Neural cell (in vitro differentiated cells): Measurements from ENCODE around the gene CDX4. TPM values are rescaled to one million over a fixed set of nuclear protein-coding genes. Genes with fewer than 3 reads are reported as not detected.

Source experiments
- H2AFZ ChIP-seq: fragments of 200-600, 300-800 bp; sonication (generic), shearing (Covaris generic); 2 replicates; pipeline ENCODE4 v1.6.0; 2014; ENCODE audit warnings: low read depth, mild to moderate bottlenecking, antibody characterized with exemption, low read length, moderate library complexity
- H3F3A ChIP-seq: fragments of 200-600 bp; shearing (Covaris generic); 2 replicates; pipeline ENCODE4 v1.6.1; 2016; ENCODE audit warnings: mild to moderate bottlenecking, moderate library complexity, mixed read lengths, antibody characterized with exemption, low read length; ENCODE audit not compliant: insufficient read depth, poor library complexity, severe bottlenecking
- H3K27ac ChIP-seq: fragments of 200-600, 300-800 bp; sonication (generic), shearing (Covaris generic); 2 replicates; pipeline ENCODE4 v1.5.1; 2014; ENCODE audit warnings: mild to moderate bottlenecking, low read length, moderate library complexity
- H3K27me3 ChIP-seq: fragments of 300-800, 200-600 bp; sonication (generic), shearing (Covaris generic); 2 replicates; pipeline ENCODE4 v1.6.0; 2014; ENCODE audit warnings: mild to moderate bottlenecking, low read depth, low read length, moderate library complexity; ENCODE audit not compliant: insufficient read depth
- H3K36me3 ChIP-seq: fragments of 300-800, 200-600 bp; sonication (generic), shearing (Covaris generic); 2 replicates; pipeline ENCODE4 v1.5.1; 2014; ENCODE audit warnings: mild to moderate bottlenecking, antibody characterized with exemption, low read length, moderate library complexity; ENCODE audit not compliant: insufficient read depth
- H3K4me2 ChIP-seq: fragments of 300-800, 200-600 bp; sonication (generic), shearing (Covaris generic); 2 replicates; pipeline ENCODE4 v1.6.0; 2014; ENCODE audit warnings: mild to moderate bottlenecking, low read length
- H3K4me3 ChIP-seq: fragments of 300-800, 200-600 bp; sonication (generic), shearing (Covaris generic); 2 replicates; pipeline ENCODE4 v1.5.1; 2014; ENCODE audit warnings: mild to moderate bottlenecking, low read length, moderate library complexity
- H3K79me2 ChIP-seq: fragments of 200-600 bp; shearing (Covaris generic); replicated peaks from 2 replicates; pipeline ENCODE4 v1.6.0; 2014; ENCODE audit warnings: mild to moderate bottlenecking, low read length, moderate library complexity; ENCODE audit not compliant: insufficient read depth
- H3K9ac ChIP-seq: fragments of 300-800, 200-600 bp; sonication (generic), shearing (Covaris generic); 2 replicates; pipeline ENCODE4 v1.6.1; 2016; ENCODE audit warnings: mild to moderate bottlenecking, low read length, mixed read lengths
- H3K9me2 ChIP-seq: fragments of 200-600 bp; shearing (Covaris generic); 2 replicates; pipeline ENCODE4 v1.6.1; 2016; ENCODE audit warnings: mild to moderate bottlenecking, low read length, mixed read lengths; ENCODE audit not compliant: insufficient read depth
- H3K9me3 ChIP-seq: fragments of 200-600, 300-800 bp; sonication (generic), shearing (Covaris generic); 2 replicates; pipeline ENCODE4 v1.6.1; 2016; ENCODE audit warnings: mild to moderate bottlenecking, mixed run types, low read length, moderate library complexity, mixed read lengths
- H4K20me1 ChIP-seq: fragments of 200-600 bp; shearing (Covaris generic); 2 replicates; pipeline ENCODE4 v1.6.1; 2016; ENCODE audit warnings: mild to moderate bottlenecking, mixed run types; ENCODE audit not compliant: insufficient read depth
- CTCF ChIP-seq: fragments of 450-650 bp; IDR thresholded peaks from 2 replicates; pipeline ENCODE4 v1.5.1; 2014; ENCODE audit warnings: antibody characterized with exemption, mild to moderate bottlenecking, moderate library complexity; ENCODE audit not compliant: poor library complexity, severe bottlenecking
- EP300 ChIP-seq: fragments of 450-650 bp; conservative IDR thresholded peaks from 2 replicates; pipeline ENCODE4 v1.6.1; 2014; ENCODE audit warnings: antibody characterized with exemption, mild to moderate bottlenecking, moderate library complexity; ENCODE audit not compliant: poor library complexity, severe bottlenecking
- EZH2 ChIP-seq: fragments of 200-600, 300-800 bp; shearing (Covaris generic), sonication (generic); IDR thresholded peaks from 2 replicates; pipeline ENCODE4 v1.6.1; 2014; ENCODE audit warnings: antibody characterized with exemption, low read length, borderline replicate concordance, mild to moderate bottlenecking; ENCODE audit not compliant: insufficient read depth, poor library complexity, severe bottlenecking
- MXI1 ChIP-seq: fragments of 450-650 bp; conservative IDR thresholded peaks from 2 replicates; pipeline ENCODE4 v1.6.1; 2014; ENCODE audit warnings: antibody characterized with exemption, mild to moderate bottlenecking; ENCODE audit not compliant: poor library complexity, severe bottlenecking
- POLR2AphosphoS5 ChIP-seq: IDR thresholded peaks from 2 replicates; pipeline ENCODE4 v1.6.1; 2012
- RAD21 ChIP-seq: fragments of 450-650 bp; conservative IDR thresholded peaks from 2 replicates; pipeline ENCODE4 v1.6.1; 2014; ENCODE audit warnings: antibody characterized with exemption, mild to moderate bottlenecking, moderate library complexity
- SMC3 ChIP-seq: fragments of 450-650 bp; conservative IDR thresholded peaks from 2 replicates; pipeline ENCODE4 v1.6.1; 2014; ENCODE audit warnings: antibody characterized with exemption, mild to moderate bottlenecking, moderate library complexity; ENCODE audit not compliant: poor library complexity
- TAF1 ChIP-seq: IDR thresholded peaks from 2 replicates; pipeline ENCODE4 v1.6.1; 2012; ENCODE audit warnings: low read depth
- polyA plus RNA-seq: library from polyadenylated mRNA; depleted of rRNA; stranded (reverse); fragments of >200 nt; gene quantifications from 2 replicates; pipeline ENCODE4 v1.2.3, GENCODE V29; 2014
- TF ChIP-seq, protein P1 (sequence below): IDR thresholded peaks from 2 replicates; pipeline ENCODE4 v1.6.1; 2012; ENCODE audit warnings: borderline replicate concordance

Gene CDX4
- polyA plus RNA-seq, 1 donor from 2014 or later = not detected

GRCh38 chrX:73468376-73468775 lies 21.5 kb downstream of the CDX4 start:
- Histone ChIP-seq H3K27me3 (no peaks in the 10 kb centered on the region), H3K9ac (no peak overlapping the region), H3K79me2 (no peaks in the 10 kb centered on the region), H3K36me3 (no peaks in the 10 kb centered on the region), H4K20me1 (no peaks in the 10 kb centered on the region), H3K9me2 (no peaks in the 10 kb centered on the region), H3K27ac (no peak overlapping the region), H3F3A (no peaks in the 10 kb centered on the region), H3K9me3 (no peaks in the 10 kb centered on the region), H3K4me3 (no peak overlapping the region), H3K4me2 (no peak overlapping the region), H2AFZ (no peak overlapping the region)
- TF ChIP-seq, protein P1, sequence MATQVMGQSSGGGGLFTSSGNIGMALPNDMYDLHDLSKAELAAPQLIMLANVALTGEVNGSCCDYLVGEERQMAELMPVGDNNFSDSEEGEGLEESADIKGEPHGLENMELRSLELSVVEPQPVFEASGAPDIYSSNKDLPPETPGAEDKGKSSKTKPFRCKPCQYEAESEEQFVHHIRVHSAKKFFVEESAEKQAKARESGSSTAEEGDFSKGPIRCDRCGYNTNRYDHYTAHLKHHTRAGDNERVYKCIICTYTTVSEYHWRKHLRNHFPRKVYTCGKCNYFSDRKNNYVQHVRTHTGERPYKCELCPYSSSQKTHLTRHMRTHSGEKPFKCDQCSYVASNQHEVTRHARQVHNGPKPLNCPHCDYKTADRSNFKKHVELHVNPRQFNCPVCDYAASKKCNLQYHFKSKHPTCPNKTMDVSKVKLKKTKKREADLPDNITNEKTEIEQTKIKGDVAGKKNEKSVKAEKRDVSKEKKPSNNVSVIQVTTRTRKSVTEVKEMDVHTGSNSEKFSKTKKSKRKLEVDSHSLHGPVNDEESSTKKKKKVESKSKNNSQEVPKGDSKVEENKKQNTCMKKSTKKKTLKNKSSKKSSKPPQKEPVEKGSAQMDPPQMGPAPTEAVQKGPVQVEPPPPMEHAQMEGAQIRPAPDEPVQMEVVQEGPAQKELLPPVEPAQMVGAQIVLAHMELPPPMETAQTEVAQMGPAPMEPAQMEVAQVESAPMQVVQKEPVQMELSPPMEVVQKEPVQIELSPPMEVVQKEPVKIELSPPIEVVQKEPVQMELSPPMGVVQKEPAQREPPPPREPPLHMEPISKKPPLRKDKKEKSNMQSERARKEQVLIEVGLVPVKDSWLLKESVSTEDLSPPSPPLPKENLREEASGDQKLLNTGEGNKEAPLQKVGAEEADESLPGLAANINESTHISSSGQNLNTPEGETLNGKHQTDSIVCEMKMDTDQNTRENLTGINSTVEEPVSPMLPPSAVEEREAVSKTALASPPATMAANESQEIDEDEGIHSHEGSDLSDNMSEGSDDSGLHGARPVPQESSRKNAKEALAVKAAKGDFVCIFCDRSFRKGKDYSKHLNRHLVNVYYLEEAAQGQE = no peak
- TF ChIP-seq SMC3 = no peak
- no peak for TF ChIP-seq EZH2
- no peak for TF ChIP-seq POLR2AphosphoS5
- no peak for TF ChIP-seq RAD21
- TF ChIP-seq CTCF = no peak
- TF ChIP-seq MXI1 = no peak
- no peak for TF ChIP-seq EP300
- TF ChIP-seq TAF1 = no peak

DNA sequence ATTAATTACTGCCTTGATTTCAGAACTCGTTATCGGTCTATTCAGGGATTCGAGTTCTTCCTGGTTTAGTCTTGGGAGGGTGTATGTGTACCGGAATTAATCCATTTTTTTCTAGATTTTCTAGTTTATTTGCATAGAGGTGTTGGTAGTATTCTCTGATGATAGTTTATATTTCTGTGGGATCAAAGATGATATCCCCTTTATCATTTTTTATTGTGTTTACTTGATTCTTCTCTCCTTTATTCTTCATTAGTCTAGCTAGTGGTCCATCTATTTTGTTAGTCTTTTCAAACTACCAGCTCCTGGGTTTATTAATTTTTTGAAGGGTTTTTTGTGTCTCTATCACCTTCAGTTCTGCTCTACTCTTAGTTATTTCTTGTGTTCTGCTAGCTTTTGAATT lies 32.1 kb downstream of the CDX4 start:
- Histone ChIP-seq H3K79me2 (no peaks in the 10 kb centered on the region), H3K4me3 (no peak overlapping the region), H3K9me3 (no peaks in the 10 kb centered on the region), H3K36me3 (no peaks in the 10 kb centered on the region), H2AFZ (no peak overlapping the region), H3K9ac (no peak overlapping the region), H3F3A (no peaks in the 10 kb centered on the region), H3K27me3 (no peaks in the 10 kb centered on the region), H3K27ac (no peak overlapping the region), H3K4me2 (no peak overlapping the region), H3K9me2 (no peaks in the 10 kb centered on the region), H4K20me1 (no peaks in the 10 kb centered on the region)
- TF ChIP-seq RAD21 = no peak
- no peak for TF ChIP-seq SMC3
- no peak for TF ChIP-seq MXI1
- TF ChIP-seq CTCF = no peak
- TF ChIP-seq TAF1 = no peak
- TF ChIP-seq, protein P1 = no peak
- TF ChIP-seq POLR2AphosphoS5 = no peak
- TF ChIP-seq EP300 = no peak
- no peak for TF ChIP-seq EZH2
